Activated gamma-delta T cell (primary cell): ENCODE measurements around the gene GCSH.
"Not testable (repeated sequence)": the region's sequence is repeated elsewhere in the genome, so short reads cannot be mapped to it uniquely, and the experiment has no call there.

Experiments
- DNase-seq: peaks from one replicate; lab custom pipeline; 2025; lab: John Stamatoyannopoulos, UW
- total RNA-seq, 2 donors: gene quantifications; one replicate each; lab custom pipeline; 2026; lab: John Stamatoyannopoulos, UW

Gene GCSH
- 0.87 to 1.6 reads per million in 2 donors for total RNA-seq

DNA sequence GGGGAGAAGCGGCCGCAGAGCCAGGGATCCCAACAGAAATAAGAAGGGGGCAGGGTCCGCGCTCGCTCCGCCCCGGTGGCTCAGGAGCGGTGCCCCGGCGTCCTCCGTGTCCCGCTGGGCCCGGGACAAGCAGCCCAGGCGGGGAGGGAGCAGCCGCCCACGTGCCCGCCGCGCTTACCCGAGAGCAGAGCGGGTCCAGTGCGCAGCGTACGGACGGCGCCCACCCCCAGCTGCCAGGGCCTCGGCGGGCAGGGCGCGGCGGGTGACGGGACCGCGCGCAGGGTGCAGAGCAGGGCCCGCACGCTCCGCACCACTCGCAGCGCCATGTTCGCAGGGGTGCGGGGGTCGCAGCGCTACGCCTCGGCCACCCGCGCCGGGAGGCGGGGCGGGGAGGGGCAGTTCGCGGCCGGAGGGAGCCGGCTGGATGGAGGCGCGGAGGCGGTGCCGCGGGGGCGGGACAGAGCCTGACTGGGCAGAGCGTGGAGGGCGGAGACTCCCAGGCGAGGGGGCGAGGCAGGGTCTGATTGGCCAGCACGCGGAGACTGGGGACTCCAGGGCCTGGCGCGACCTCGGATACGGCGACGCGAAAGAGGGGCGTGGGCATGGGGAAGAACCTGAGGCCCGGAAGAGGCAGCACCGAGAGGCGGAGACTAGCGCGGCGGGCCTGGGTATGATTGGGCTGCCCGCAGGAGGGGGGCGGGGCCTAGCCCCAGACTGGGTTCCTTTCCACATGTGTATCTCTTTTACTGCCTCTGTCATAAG lies at the start of gene GCSH:
GCSH (minus strand) TSS at position 443 of the 762 bp plus-strand sequence; CDS start at position 326, 117 bp downstream.
- peak; percentile 98 for DNase-seq

DNA sequence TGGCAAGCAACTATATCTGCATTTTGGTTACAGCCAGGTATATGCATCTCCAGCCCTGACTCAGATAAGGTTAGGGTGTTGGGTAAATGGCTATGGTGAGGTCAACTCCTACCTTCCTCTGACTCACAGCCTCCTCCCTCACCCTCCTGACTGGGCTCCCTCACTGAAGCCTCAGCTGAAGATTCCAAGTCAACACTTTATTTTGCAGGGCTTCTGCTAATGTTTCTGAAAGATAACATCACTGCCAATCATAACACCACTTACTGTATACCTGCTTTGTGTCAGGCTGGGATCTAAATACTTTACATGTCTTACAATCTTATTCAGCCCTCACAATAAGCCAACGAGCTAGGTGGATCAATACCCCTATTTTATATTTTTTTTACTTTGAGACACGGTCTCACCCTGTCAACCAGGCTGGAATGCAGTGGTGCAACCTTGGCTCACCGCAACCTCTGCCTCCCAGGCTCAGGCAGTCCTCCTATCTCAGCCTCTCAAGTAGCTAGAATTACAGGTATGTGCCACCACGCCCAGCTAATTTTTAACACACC lies 47.8 kb upstream of the GCSH start:
- no peak for DNase-seq

DNA sequence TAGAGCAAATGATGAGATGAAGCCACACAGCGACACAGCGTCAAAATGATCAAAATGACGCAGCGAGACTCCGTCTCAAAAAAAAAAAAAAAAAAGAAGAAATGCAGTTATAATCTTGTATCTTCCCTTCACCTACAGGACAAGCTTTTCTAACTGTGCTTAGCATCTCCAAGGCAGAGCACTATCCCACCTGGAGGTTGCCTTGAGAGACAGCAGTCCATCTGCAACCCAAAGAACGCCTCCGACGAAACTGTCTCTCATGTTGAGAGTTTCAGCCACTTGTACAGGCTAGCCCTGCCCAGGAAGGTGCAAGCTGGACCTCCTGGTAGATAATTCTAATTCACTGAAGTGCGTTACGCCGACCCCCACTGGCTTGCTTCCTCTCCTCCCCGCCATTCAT lies 46.7 kb upstream of the GCSH start:
- no peak for DNase-seq

DNA sequence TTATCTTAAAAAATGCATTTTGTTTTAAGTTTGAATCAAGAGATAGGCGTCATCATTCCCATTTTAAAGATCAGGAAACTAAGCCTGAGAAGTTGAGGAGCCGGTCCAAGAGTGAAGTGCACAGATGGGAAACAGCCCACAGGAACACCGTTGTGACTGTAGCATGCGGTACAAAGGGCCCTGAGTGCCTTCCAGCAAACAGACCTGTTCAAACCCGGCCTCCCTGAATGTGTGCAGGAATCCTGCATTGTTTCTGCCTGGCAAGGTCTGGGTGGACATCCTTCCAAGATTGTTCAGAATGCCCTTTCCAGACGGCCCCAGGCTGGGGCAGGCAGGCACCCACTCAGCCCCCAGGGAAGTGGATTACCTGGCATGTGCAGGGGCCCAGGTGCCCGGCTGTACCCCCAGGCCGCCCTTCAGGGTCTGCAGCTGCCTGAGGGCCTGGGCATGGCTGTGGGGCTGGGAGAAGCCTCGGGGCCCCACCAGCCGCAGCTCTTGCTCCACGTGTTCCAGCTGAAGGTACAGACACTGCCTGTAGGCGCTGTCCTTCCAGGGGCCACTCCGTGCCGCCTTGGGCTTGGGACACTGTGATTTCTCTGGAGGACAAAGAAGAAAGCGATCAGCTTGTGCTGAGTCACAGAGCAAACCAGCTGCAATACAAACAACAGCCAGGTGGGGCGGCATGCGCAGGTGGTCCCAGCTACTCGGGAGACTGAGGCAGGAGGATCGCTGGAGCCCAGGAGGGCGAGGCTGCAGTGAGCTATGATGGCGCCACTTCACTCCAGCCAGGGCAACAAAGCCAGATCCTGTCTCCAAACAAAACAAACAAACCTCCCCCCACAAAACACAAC lies 45.0 kb upstream of the GCSH start:
- no peak for DNase-seq

DNA sequence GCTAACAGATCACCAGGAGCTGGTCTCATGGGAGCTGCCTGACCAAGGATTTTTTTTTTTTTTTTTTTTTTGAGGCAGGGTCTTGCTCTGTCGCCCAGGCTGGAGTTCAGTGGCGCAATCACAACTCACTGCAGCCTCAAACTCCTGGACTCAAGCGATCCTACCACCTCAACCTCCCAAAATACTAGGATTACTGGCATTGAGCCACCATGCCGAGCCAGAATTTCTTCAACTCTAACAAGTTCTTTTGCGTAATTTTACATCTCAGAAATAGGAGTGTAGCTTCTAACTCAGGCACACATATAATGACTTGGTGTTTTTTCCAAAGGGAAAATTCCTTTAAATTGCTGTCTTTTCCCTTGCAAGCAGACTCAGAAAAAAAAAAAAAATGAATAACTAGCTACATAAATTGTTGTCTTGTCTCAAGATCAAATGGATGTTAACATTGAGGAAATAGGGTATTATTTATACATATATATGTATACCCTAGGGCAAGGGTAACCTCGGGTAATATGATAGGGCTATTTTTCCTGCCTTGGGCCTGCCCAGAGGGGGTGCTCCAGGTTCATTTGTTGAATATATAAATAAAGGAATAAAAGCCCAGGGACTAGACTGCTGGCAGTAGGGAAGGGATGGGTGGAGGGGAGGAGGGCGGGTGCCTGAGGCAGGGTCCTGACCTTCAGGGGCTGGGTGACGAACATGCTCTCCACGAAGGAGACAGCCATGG lies 42.8 kb upstream of the GCSH start:
- no peak for DNase-seq

DNA sequence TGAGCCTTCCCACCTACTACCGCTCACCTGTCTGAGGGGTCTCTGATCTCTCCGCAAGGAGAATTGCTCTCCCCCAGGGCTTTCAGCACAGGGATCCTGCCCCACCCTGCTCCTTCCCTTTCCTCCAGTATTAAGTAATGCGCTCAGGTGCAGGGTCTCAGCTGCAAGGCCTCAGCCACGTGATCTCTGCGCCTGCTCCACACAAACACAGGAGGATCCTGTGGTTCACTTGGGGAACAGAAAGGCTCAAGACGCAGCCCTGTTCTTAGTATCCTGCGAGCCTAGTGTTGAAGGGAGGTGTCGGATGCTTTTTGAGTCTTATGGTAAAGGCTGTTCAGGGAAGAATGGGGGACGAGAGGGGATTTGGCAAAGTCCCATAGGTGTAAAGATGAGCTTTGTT lies 41.6 kb upstream of the GCSH start:
- no peak for DNase-seq

DNA sequence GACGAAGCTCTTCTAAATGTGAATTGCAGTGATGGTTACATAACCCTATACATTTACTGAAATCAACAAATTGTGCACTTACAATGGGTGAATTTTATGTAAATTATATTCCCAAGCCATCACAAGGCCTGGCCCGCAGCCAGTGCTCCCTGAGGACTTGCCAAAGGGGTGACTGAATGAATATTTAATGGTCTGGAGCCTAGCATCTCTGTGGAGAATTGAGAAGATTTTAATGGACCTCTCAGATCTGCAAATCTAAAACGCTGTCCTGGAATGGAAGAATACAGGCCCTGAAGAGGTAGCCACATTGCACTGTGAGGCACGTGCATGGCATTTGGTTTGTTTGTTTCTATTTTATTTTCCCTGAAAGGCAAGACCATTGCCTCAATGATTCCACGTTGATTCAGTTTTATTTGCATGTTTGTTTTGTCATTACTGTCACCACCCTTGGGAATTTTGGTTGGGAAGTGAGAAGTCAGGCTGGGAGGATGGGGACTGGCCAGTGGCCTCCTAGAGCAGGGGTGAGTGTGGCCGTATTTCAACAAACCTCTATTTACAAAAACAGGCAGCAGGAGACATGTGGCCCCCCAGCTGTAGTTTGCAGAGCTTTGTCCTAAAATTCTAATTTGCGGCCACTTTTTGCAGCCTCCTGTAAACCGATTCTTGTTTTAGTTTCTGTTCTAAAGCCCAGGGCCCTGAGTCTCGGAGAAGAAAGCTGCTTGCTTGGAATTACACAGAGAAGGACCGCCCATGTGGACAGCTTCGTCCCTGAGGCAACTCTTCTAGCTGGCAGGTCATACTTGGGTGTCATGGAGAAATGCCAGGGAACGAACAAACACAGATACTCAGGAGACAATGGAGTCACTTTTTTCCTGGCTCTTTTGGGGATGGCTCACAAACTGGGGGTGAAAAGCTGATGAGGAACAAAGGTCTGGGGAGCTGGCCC lies 40.5 kb upstream of the GCSH start:
- DNase-seq, result no peak

DNA sequence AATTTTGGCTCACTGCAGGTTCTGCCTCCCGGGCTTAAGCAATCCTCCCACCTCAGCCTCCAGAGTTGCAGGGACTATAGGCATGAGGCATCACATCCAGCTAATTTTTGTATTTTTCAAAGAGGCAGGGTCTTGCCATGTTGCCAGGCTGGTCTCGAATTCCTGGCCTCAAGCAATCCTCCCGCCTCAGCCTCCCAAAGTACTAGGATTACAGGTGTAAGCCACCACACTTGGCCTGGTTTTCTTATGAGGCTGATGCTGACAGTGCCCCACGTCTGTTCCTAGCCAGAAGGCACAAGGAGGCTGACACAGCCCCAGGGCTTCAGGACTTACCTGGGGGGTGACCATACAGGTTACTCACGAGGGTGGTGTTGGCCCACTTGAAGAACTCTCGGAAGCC lies 33.9 kb upstream of the GCSH start:
- DNase-seq, result no peak

DNA sequence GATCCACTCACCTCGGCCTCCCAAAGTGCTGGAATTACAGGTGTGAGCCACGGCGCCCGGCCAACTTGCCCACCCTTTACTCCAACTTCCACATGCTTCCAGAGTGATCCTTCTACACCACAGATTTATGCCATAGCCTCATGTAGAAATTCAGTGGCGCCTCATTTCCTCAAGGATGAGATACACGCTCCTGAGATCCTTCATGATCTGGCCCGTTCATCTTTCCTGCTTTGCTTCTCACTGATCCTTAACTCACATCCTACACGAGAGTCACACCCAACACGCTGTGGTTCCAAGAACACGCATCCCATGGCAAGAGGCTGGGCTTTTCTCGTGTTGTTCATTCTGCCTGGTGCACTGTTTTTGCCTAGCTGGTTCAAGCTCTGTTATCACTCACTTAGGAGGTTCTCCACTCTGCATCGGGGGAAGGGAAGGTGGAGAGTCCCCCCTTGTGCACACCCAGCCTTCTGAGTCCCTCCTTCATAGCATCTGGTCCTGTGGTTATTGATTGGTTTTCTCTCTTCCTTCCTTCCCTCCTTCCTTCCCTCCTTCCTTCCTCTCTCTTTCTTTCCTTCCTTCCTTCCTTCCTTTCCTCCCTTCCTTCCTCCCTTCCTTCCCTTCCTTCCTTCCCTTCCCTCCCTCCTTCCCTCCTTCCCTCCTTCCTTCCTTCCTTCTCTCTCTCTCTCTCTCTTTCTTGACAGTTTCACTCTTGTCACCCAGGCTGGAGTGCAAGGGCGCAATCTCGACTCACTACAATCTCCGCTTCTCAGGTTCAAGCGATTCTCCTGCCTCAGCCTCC lies 32.7 kb upstream of the GCSH start:
- DNase-seq, result no peak

DNA sequence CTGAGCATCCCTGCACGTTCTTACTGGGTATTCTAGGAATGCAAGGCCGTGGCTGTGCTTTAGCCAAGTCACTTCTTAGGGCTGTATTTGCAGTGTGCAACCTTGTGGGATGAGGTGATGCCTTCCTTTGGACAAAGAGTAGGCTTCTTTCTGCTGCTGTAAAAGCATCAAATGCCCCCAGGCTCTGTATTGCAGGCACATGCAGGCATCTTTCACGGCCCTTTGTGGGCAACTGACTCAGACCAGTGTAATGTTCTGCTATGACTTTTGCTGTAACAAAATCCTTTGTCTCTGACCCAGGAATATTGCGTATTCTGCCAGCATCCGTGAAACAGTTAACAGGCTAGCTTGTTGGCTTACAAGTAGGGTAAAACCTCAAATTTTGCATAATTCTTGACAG lies 30.9 kb upstream of the GCSH start:
- no peak for DNase-seq

DNA sequence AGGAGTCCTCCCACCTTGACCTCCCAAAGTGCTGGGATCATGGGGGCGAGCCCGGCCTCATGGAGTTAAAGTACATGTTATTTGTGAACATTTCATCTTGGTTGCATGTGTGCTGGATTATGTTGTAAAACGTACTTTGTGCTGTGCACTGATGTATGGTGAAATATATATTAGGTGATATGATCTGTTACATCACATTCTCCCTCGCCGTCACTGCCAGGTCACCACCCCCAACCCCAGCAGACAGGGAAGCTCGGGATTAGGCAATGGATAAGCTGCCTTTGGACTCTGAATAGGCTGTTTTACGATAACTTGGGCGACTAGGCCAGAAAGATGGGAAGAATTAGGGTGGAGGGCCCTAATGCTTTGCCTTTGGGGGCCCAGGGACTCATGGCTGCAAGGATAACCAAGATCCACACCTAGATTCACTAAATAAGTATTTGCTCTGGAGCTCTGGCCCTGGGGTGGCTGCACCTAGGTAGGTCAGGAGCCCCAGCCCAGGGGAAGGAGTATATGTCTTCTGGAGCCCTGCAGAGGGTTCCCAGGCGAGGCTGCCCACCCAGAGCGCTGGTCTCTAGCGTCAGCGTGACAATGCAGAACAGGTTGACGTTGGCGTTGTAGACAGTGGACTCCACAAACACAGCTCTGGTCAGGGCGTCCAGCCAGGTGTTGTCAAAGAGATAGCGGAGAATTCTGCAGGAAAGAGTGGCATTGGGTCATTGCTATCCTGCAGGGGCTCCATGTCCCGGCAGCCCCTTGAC lies 27.1 kb upstream of the GCSH start:
- DNase-seq, result no peak

DNA sequence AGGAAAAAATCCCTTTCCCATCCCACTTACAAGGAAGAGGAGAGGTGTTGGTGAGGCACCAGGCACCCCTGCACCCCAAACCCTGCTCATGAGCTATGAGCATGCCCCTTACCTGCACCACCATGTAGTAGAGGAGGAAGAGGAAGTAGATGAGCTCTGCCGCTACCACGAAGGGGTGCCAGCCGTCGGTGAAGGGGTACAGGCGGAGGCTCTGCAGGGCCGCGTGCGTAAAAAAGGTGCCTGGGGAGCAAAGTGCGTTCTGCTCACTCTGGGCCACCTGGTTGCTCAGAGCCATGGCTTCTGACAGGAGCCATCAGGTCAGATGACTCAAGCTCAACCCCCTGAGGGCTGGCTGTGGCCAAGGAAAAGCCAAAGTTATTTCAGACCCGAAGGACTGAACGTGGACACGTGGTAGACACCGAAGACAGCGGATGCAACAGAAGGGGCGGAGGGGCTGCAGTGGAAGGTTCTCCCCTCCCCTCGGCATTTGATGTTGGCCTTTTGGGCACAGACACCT lies 25.3 kb upstream of the GCSH start:
- DNase-seq, result no peak

DNA sequence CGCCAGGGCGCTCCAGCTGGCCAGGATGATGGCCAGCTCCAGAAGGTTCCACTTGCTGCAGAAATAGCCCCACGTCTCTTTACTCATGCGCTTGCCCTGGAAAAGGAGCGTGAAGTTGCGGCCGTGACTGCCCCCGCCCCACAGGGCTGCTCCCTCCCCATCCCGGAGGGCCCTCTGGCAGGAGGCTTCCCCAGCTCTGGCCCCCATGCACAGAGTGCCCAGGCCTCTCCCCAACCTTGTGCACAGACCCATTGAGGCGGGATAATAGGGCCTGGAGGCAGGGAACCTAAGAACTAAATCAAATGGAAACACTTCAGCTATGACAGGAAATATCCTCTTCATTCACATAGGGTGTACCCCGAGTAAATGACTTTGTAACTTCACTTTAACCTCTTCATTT lies 21.2 kb upstream of the GCSH start:
- no peak for DNase-seq

DNA sequence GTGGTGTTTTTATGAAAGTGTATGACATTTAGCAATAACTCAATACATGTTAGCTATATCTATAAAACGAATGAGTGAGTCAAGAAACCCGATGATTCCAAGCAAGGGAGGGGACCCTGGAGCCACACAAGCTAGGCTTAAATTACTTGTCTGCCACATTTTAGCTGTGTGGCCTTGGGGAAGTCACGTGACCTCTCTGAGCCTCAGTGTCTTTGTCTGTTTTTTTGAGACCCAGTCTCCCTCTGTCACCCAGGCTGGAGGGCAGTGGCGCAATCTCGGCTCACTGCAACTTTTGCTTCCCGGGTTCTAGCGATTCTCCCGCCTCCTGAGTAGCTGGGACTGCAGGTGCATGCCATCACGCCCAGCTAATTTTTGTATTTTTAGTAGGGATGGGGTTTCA lies 20.1 kb upstream of the GCSH start:
- no peak for DNase-seq

DNA sequence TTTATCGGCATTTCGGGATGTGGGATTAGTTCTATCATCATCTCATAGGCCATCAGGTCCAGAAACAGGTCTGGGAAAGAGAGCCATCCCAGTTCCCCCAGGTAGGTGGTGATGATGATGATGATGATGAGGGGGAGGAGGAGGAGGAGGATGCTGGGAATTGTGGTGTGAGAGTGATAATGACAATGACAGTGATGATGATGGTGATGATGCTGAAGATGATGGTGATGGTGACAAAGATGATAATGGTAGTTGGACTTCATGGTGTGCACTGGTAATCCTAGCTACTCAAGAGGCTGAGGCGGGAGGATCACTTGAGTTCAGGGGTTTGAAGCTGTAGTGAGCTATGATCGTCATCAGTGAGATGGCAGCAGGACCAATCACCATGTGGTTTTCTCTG lies 16.3 kb upstream of the GCSH start:
- no peak for DNase-seq

DNA sequence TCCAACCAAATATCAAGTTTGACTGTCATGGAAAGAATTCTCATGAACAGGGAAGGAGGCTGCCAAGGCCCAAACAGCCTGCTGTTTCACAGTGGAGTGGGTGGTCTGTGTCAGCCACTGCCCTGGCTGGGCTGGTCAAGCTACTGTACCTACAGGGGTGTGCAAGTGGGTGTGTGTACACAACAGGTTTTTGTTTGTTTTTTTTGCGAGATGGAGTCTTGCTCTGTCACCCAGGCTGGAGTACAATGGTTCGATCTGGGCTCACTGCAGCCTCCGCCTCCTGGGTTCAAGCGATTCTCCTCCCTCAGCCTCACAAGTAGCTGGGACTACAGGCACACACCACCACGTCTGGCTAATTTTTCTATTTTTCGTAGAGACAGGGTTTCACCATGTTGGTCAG lies 13.1 kb upstream of the GCSH start:
- not testable (repeated sequence) for DNase-seq

DNA sequence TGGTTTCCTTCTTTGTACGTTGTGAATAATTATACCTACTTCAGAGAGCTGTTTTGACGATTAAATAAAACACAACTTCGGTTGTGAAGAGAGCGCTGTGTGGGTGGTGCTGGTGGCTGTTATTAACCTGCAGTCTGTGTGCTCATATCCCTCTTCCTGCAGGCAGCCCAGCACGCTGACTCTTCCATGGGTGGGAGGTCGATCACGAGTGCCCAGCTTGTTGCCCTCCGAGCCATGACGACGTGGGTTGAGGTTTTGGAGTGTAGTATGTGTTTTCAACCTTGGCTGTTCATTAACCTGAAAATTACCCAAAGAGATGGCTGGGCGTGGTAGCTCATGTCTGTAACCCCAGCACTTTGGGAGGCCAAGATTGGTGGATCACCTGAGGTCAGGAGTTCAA lies 11.3 kb upstream of the GCSH start:
- no peak for DNase-seq

DNA sequence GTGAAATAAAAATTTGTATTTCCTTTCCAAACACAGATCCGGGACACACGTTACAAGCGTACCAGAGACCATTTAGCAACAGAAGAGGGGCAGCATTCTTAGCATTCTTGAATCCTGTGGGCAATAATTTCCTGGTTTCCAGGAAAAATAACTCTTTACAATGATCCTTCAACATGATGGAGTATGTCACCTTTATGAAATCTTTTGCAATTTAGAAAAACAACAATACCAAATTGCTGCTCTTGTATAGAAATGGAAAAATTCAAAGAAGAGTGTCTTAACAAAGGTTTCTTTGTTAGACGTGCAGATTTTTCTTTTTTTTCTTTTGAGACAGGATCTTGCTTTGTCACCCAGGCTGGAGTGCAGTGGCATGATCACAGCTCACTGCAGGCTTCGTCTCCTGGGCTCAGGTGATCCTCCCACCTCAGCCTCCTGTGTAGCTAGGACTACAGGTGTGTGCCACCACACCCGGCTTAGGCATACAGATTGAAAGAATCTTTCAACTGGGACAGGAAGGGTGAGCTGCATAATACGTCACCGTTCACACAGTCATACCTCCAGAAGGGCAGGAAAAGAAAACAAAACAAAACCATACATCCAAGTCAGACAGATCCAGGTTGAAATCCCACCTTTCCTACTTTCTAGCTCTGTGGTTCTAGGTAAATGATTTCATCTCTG lies 10.8 kb upstream of the GCSH start:
- no peak for DNase-seq

DNA sequence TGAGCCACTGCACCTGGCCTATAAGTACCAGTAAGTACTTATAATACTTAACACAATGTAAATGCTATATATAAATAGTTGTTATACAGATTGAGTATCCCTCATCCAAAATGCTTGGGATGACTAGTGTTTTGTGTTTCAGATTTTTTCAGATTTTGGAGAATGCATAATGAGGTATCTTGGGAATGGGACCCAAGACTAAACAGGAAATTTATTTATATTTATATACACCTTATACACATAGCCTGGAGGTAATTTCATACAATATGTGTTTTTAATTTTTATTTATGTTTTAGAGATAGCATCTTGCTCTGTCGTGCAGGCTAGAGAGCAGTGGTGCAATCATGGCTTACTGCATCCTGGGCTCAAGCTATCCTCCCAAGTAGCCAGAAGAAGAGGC lies 9.8 kb upstream of the GCSH start:
- DNase-seq, result no peak
